NB4 (cell line): Measurements from ENCODE around the gene LINC00632.

Experiments
- CTCF ChIP-seq: IDR thresholded peaks from one replicate; pipeline ENCODE4 v1.5.1; 2012; ENCODE audit warnings: low read depth, low read length
- POLR2A ChIP-seq: IDR thresholded peaks from 2 replicates; pipeline ENCODE4 v1.6.1; 2011; ENCODE audit warnings: mild to moderate bottlenecking; ENCODE audit not compliant: insufficient read length; ENCODE audit errors: extremely low read depth

DNA sequence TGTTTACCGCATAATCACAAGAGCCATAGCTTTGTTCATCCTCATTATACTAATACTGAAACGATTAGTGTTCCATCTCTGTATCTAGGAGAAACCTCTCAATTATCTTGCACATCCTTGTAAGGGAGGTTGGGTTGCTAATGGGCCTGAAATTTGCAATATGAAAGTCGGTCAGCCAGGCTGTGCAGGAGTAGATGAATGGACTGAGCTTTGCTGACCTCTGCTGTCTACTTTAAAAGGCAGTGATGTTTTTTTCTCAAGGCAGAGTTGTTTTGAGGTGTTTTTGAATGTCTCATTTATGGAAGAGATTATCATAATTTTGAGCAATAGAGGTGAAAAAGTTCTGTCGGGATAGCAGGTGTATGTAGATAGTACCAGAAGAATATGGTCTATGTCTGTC, 47.9 kb upstream of the LINC00632 start:
- TF ChIP-seq POLR2A (no peak), CTCF (no peak)
